ENCODE results near the gene TPSD1. TPM values are rescaled to one million over a fixed set of nuclear protein-coding genes. Genes with fewer than 3 reads are reported as not detected.

Gene TPSD1
- total RNA-seq, 1 donor from 2014 or later, result not detected

GRCh38 chr16:1277151-1277598 lies 21.3 kb downstream of the TPSD1 start:
- DNase-seq (ENCODE audit: low spot score), result no peak
- H3K27me3 Mint-ChIP-seq (ENCODE audit: unreplicated experiment), result peaks cover 11% of the 10 kb centered on the region
- no peaks in the 10 kb centered on the region for H3K4me1 Mint-ChIP-seq (ENCODE audit: unreplicated experiment)
- H3K27ac Mint-ChIP-seq (ENCODE audit: unreplicated experiment), result no peak overlapping the region
- TF ChIP-seq CTCF (IDR thresholded peaks at IDR 0.05; ENCODE audit: unreplicated experiment), result no peak
- H3K9me3 Mint-ChIP-seq (ENCODE audit: unreplicated experiment), result no peaks in the 10 kb centered on the region
- peaks cover 8% of the 10 kb centered on the region for H3K36me3 Mint-ChIP-seq (ENCODE audit: low read depth, unreplicated experiment)
- no peak overlapping the region for H3K4me3 Mint-ChIP-seq (ENCODE audit: unreplicated experiment)

GRCh38 chr16:1277617-1278282 lies 21.9 kb downstream of the TPSD1 start:
- no peak for TF ChIP-seq CTCF (IDR thresholded peaks at IDR 0.05; ENCODE audit: unreplicated experiment)

GRCh38 chr16:1278477-1278876 lies 22.6 kb downstream of the TPSD1 start:
- no peak for TF ChIP-seq CTCF (IDR thresholded peaks at IDR 0.05; ENCODE audit: unreplicated experiment)
- Mint-ChIP-seq H3K4me1 (ENCODE audit: unreplicated experiment) (peaks cover 4% of the 10 kb centered on the region), H3K27ac (ENCODE audit: unreplicated experiment) (no peak overlapping the region), H3K9me3 (ENCODE audit: unreplicated experiment) (no peaks in the 10 kb centered on the region), H3K36me3 (ENCODE audit: low read depth, unreplicated experiment) (peaks cover 4% of the 10 kb centered on the region), H3K4me3 (ENCODE audit: unreplicated experiment) (no peak overlapping the region), H3K27me3 (ENCODE audit: unreplicated experiment) (peaks cover 7% of the 10 kb centered on the region)
- no peak for DNase-seq (ENCODE audit: low spot score)

More at GRCh38 chr16:1277617-1278282, 21.9 kb downstream of the TPSD1 start:
- Mint-ChIP-seq H3K9me3 (ENCODE audit: unreplicated experiment) (no peaks in the 10 kb centered on the region), H3K4me3 (ENCODE audit: unreplicated experiment) (no peak overlapping the region), H3K27me3 (ENCODE audit: unreplicated experiment) (peaks cover 10% of the 10 kb centered on the region), H3K4me1 (ENCODE audit: unreplicated experiment) (no peaks in the 10 kb centered on the region), H3K36me3 (ENCODE audit: low read depth, unreplicated experiment) (peaks cover 7% of the 10 kb centered on the region), H3K27ac (ENCODE audit: unreplicated experiment) (no peak overlapping the region)
- DNase-seq (ENCODE audit: low spot score), result no peak

- Mint-ChIP-seq H3K9me3 (ENCODE audit: unreplicated experiment) (no peaks in the 10 kb centered on the region), H3K27ac (ENCODE audit: unreplicated experiment) (no peak overlapping the region), H3K36me3 (ENCODE audit: low read depth, unreplicated experiment) (peaks cover 4% of the 10 kb centered on the region), H3K4me1 (ENCODE audit: unreplicated experiment) (peaks cover 7% of the 10 kb centered on the region), H3K27me3 (ENCODE audit: unreplicated experiment) (peaks cover 8% of the 10 kb centered on the region), H3K4me3 (ENCODE audit: unreplicated experiment) (no peak overlapping the region)
- TF ChIP-seq CTCF (IDR thresholded peaks at IDR 0.05; ENCODE audit: unreplicated experiment), result no peak
- no peak for DNase-seq (ENCODE audit: low spot score)
These were observed 23.4 kb downstream of the TPSD1 start for GRCh38 chr16:1279081-1279944.

Measured in endothelial cell (in vitro differentiated cells).